Measurements from ENCODE around the gene LMO2.

LMO2 gene

DNA sequence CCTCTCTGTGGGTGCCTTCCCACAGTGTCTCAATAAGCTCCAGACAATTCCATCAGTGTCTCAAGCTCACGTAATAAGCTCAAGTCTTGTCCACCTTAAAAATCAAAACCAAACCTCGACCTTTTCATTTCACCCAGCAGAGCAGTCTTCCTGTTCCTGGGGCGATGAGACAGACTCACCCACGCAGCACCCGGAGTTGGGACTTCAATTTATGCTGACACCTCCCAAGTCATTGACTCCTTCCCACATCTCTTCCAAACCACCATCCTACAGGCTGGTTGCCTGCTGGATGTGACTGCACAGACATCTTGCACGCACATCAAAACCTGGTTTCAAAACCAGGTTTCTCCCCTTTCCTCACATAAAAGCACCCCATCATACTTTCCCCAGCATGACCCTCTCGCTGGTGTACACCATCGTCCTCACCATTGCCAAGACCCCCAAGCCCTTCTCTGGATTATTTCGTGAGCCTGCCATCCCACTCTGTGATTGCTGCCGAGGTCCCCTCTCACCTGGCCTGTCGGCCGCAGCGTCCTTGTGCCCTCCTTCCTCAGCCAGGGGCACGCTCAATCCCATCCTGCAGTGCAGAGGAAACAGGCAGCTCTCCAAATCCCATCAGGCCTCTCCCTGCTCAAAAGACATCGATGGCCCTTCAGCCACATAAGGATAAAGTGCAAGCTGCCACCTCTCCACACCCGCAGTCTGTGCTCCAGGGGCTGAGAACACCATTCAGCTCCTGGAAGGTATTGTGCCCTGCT lies 72.4 kb downstream of the LMO2 start:
- DNase-seq = no peak
